H9 (cell line): ENCODE measurements around the gene BAG5. TPM values are rescaled to one million over a fixed set of nuclear protein-coding genes. Genes with fewer than 3 reads are reported as not detected.
"Not testable (repeated sequence)": the region's sequence is repeated elsewhere in the genome, so short reads cannot be mapped to it uniquely, and the experiment has no call there.

ENCODE experiments used
- DNase-seq: peaks from one replicate; pipeline ENCODE4 v3.0.0-alpha.2; 2017
- H2AFZ ChIP-seq: one replicate; pipeline ENCODE4 v1.6.1; 2013; ENCODE audit warnings: mild to moderate bottlenecking, low read length, control low read depth, moderate library complexity
- H2AK5ac ChIP-seq: 2 replicates; pipeline ENCODE4 v1.6.1; 2013; ENCODE audit warnings: low read length, control low read depth, mixed read lengths; ENCODE audit not compliant: insufficient read length
- H2BK120ac ChIP-seq: one replicate; pipeline ENCODE4 v1.6.1; 2013; ENCODE audit warnings: low read depth, mild to moderate bottlenecking, low read length, control low read depth, inconsistent platforms; ENCODE audit not compliant: poor library complexity, severe bottlenecking
- H2BK12ac ChIP-seq: 2 replicates; pipeline ENCODE4 v1.6.1; 2013; ENCODE audit warnings: low read length, control low read depth, mixed read lengths, low read depth; ENCODE audit not compliant: insufficient read length
- H2BK15ac ChIP-seq: 2 replicates; pipeline ENCODE4 v1.6.1; 2013; ENCODE audit warnings: low read depth, low read length, control low read depth
- H2BK20ac ChIP-seq: one replicate; pipeline ENCODE4 v1.6.1; 2013; ENCODE audit warnings: low read depth, mild to moderate bottlenecking, low read length, control low read depth, inconsistent platforms; ENCODE audit not compliant: poor library complexity, severe bottlenecking
- H2BK5ac ChIP-seq: 2 replicates; pipeline ENCODE4 v1.6.1; 2013; ENCODE audit warnings: low read length, control low read depth, mixed read lengths; ENCODE audit not compliant: insufficient read length
- H3K14ac ChIP-seq: 2 replicates; pipeline ENCODE4 v1.6.1; 2013; ENCODE audit warnings: low read length, control low read depth; ENCODE audit not compliant: insufficient read depth
- H3K18ac ChIP-seq: 2 replicates; pipeline ENCODE4 v1.6.1; 2013; ENCODE audit warnings: low read depth, mild to moderate bottlenecking, mixed read lengths, low read length, control low read depth; ENCODE audit not compliant: insufficient read length
- H3K23ac ChIP-seq: 2 replicates; pipeline ENCODE4 v1.6.1; 2013; ENCODE audit warnings: low read length, control low read depth, mixed read lengths, low read depth; ENCODE audit not compliant: insufficient read length
- H3K23me2 ChIP-seq: 2 replicates; pipeline ENCODE4 v1.6.1; 2013; ENCODE audit warnings: low read depth, mild to moderate bottlenecking, mixed read lengths, low read length, control low read depth; ENCODE audit not compliant: insufficient read length, poor library complexity, severe bottlenecking
- H3K27ac ChIP-seq: 2 replicates; pipeline ENCODE4 v1.5.1; 2013; ENCODE audit warnings: low read length, control low read depth, mixed read lengths, low read depth; ENCODE audit not compliant: insufficient read length
- H3K27me3 ChIP-seq: 2 replicates; pipeline ENCODE4 v1.6.1; 2013; ENCODE audit warnings: low read length, control low read depth, inconsistent platforms; ENCODE audit not compliant: insufficient read depth
- H3K4ac ChIP-seq: 2 replicates; pipeline ENCODE4 v1.6.1; 2013; ENCODE audit warnings: low read depth, mild to moderate bottlenecking, control low read depth, inconsistent platforms, low read length, moderate library complexity
- H3K4me1 ChIP-seq: 2 replicates; pipeline ENCODE4 v1.6.1; 2013; ENCODE audit warnings: low read length, control low read depth, inconsistent platforms; ENCODE audit not compliant: insufficient read depth
- H3K4me2 ChIP-seq: 2 replicates; pipeline ENCODE4 v1.6.1; 2013; ENCODE audit warnings: low read length, control low read depth, mixed read lengths; ENCODE audit not compliant: insufficient read length, insufficient read depth
- H3K56ac ChIP-seq: 2 replicates; pipeline ENCODE4 v1.6.1; 2013; ENCODE audit warnings: low read depth, mild to moderate bottlenecking, mixed read lengths, low read length, control low read depth; ENCODE audit not compliant: insufficient read length
- H3K79me1 ChIP-seq: 2 replicates; pipeline ENCODE4 v1.6.1; 2013; ENCODE audit warnings: low read depth, mild to moderate bottlenecking, moderate library complexity, low read length, control low read depth, inconsistent platforms; ENCODE audit not compliant: insufficient read depth, poor library complexity, severe bottlenecking
- H3K79me2 ChIP-seq: 2 replicates; pipeline ENCODE4 v1.6.1; 2013; ENCODE audit warnings: low read length, control low read depth, inconsistent platforms; ENCODE audit not compliant: insufficient read depth
- H3K9ac ChIP-seq: 2 replicates; pipeline ENCODE4 v1.6.1; 2013; ENCODE audit warnings: low read length, control low read depth, mixed read lengths; ENCODE audit not compliant: insufficient read length; ENCODE audit errors: extremely low read depth
- H3K9me3 ChIP-seq: one replicate; pipeline ENCODE4 v1.6.1; 2013; ENCODE audit warnings: low read depth, low read length, inconsistent platforms; ENCODE audit not compliant: control insufficient read depth
- H3T11ph ChIP-seq: one replicate; pipeline ENCODE4 v1.6.1; 2013; ENCODE audit warnings: mild to moderate bottlenecking, low read length, control low read depth, inconsistent platforms
- H4K20me1 ChIP-seq: one replicate; pipeline ENCODE4 v1.6.1; 2013; ENCODE audit not compliant: control insufficient read depth, insufficient read length, insufficient read depth
- H4K5ac ChIP-seq: 2 replicates; pipeline ENCODE4 v1.6.1; 2013; ENCODE audit warnings: low read depth, mild to moderate bottlenecking, mixed read lengths, low read length, control low read depth; ENCODE audit not compliant: insufficient read length
- H4K8ac ChIP-seq: replicated peaks from 2 replicates; pipeline ENCODE4 v1.6.1; 2013; ENCODE audit warnings: low read length, control low read depth, mixed read lengths, low read depth; ENCODE audit not compliant: insufficient read length
- H4K91ac ChIP-seq: 2 replicates; pipeline ENCODE4 v1.6.1; 2013; ENCODE audit warnings: low read depth, mild to moderate bottlenecking, moderate library complexity, mixed read lengths, low read length, control low read depth; ENCODE audit not compliant: insufficient read length
- H3K27ac Mint-ChIP-seq, 3 experiments: 2 replicates in 2 of 3; 3 replicates in 1 of 3; pipeline ENCODE4 v1.8.0; 2020 to 2021; ENCODE audit warnings: mixed read lengths in 3 of 3, mild to moderate bottlenecking in 1 of 3, moderate library complexity in 1 of 3
- H3K27me3 Mint-ChIP-seq: 2 replicates; pipeline ENCODE4 v1.8.0; 2021; ENCODE audit warnings: low read depth, mild to moderate bottlenecking, moderate library complexity, mixed read lengths
- H3K36me3 Mint-ChIP-seq, 3 experiments: 2 replicates in 2 of 3; 3 replicates in 1 of 3; pipeline ENCODE4 v1.8.0; 2020 to 2021; ENCODE audit warnings: low read depth in 3 of 3, mixed read lengths in 3 of 3; ENCODE audit not compliant: insufficient read depth in 1 of 3
- H3K4me1 Mint-ChIP-seq, 2 experiments: 2 replicates each; pipeline ENCODE4 v1.8.0; 2020; ENCODE audit warnings: mixed read lengths in 2 of 2
- H3K4me3 Mint-ChIP-seq, 2 experiments: 2 replicates in 1 of 2; 3 replicates in 1 of 2; pipeline ENCODE4 v1.8.0; 2020 to 2021; ENCODE audit warnings: mild to moderate bottlenecking in 2 of 2, mixed read lengths in 2 of 2, moderate library complexity in 1 of 2
- H3K9me3 Mint-ChIP-seq, 2 experiments: 2 replicates in 1 of 2; 3 replicates in 1 of 2; pipeline ENCODE4 v1.8.0; 2020; ENCODE audit warnings: mild to moderate bottlenecking in 2 of 2, mixed read lengths in 2 of 2, moderate library complexity in 1 of 2
- CTCF ChIP-seq: fragments of 200-600 bp; sonication (generic); conservative IDR thresholded peaks from 3 replicates; pipeline ENCODE4 v1.8.0; 2021; ENCODE audit warnings: antibody characterized with exemption, mild to moderate bottlenecking
- WGBS: extraction: QIAGEN DNeasy Blood & Tissue Kit; methylation state at CpG from one replicate; pipeline ENCODE4 v1.1.7; 2013; ENCODE audit warnings: missing lambda C conversion rate, low lambda C conversion rate, mixed read lengths; ENCODE audit not compliant: insufficient read length; ENCODE audit errors: extremely low coverage; 5-methylcytosine and 5-hydroxymethylcytosine counted together
- total RNA-seq: library from RNA; stranded (reverse); gene quantifications from 2 replicates; pipeline ENCODE4 v1.2.1, GENCODE V29; 2021

Gene BAG5
- total RNA-seq, 1 experiment from 2014 or later, result 38.0 TPM

- no peak for DNase-seq
- Histone ChIP-seq H2AFZ (no peak overlapping the region), H3K79me1 (no peaks in the 10 kb centered on the region), H2BK12ac (no peak overlapping the region), H3K27ac (no peak overlapping the region), H4K8ac (no peak overlapping the region), H3K27me3 (no peaks in the 10 kb centered on the region), H3K9me3 (no peaks in the 10 kb centered on the region), H2BK20ac (no peak overlapping the region), H3T11ph (no peak overlapping the region), H3K4me1 (no peaks in the 10 kb centered on the region), H2BK15ac (no peak overlapping the region), H3K79me2 (no peaks in the 10 kb centered on the region), H3K9ac (no peak overlapping the region), H3K23ac (no peak overlapping the region), H2AK5ac (no peak overlapping the region), H2BK120ac (no peak overlapping the region), H4K20me1 (no peaks in the 10 kb centered on the region), H2BK5ac (no peak overlapping the region), H3K14ac (no peak overlapping the region), H3K23me2 (no peaks in the 10 kb centered on the region), H4K91ac (no peak overlapping the region), H3K4me2 (no peak overlapping the region), H4K5ac (no peak overlapping the region), H3K56ac (no peak overlapping the region), H3K4ac (no peak overlapping the region), H3K18ac (no peak overlapping the region)
- no peaks in the 10 kb centered on the region for H3K9me3 Mint-ChIP-seq
- no peak for TF ChIP-seq CTCF
- peaks cover 2 to 13% of the 10 kb centered on the region in 2 experiments for H3K4me1 Mint-ChIP-seq
- H3K27me3 Mint-ChIP-seq, result no peaks in the 10 kb centered on the region
- peaks cover 4 to 25% (median 17%) of the 10 kb centered on the region in 3 experiments for H3K36me3 Mint-ChIP-seq
- no CpG with 5 or more reads among the region's 25 CpGs for WGBS
- H3K4me3 Mint-ChIP-seq, result no peak overlapping the region
- H3K27ac Mint-ChIP-seq, result peak overlapping the region in 1 of 3 experiments; percentile 87; a peak in 1 of 7 replicates
Observed at GRCh38 chr14:103512701-103513611, 49.5 kb downstream of the BAG5 start.

GRCh38 chr14:103512180-103512579, 50.3 kb downstream of the BAG5 start:
- not testable (repeated sequence) for H4K20me1 ChIP-seq, H3K4me1 Mint-ChIP-seq, H3K27ac Mint-ChIP-seq, DNase-seq, H3K14ac ChIP-seq, H2BK15ac ChIP-seq, H3K4me3 Mint-ChIP-seq, H3K18ac ChIP-seq, H3K9me3 Mint-ChIP-seq, H2BK120ac ChIP-seq, H4K8ac ChIP-seq, H3K4ac ChIP-seq, H3K23me2 ChIP-seq, H3K27me3 Mint-ChIP-seq, H3K9ac ChIP-seq, H3K4me1 ChIP-seq, H3K79me2 ChIP-seq, H3K23ac ChIP-seq, H3K56ac ChIP-seq, H2BK5ac ChIP-seq, H3K27me3 ChIP-seq, H3K79me1 ChIP-seq, H2AK5ac ChIP-seq, H4K5ac ChIP-seq, H3K4me2 ChIP-seq, H2BK12ac ChIP-seq, H3T11ph ChIP-seq, H3K9me3 ChIP-seq, H2AFZ ChIP-seq, H4K91ac ChIP-seq, H2BK20ac ChIP-seq, H3K27ac ChIP-seq
- no CpG with 5 or more reads among the region's 8 CpGs for WGBS
- H3K36me3 Mint-ChIP-seq, result peaks cover 4 to 33% (median 17%) of the 10 kb centered on the region in 3 experiments
